B cell (primary cell): ENCODE data around the gene PON3. TPM values are rescaled to one million over a fixed set of nuclear protein-coding genes. Genes with fewer than 3 reads are reported as not detected.

Experiments used
- ATAC-seq: fragments of 200-7000 bp; cut with Tn5 transposase; one replicate; pipeline ENCODE4 v1.10.0; 2021; ENCODE audit warnings: low read depth, mild to moderate bottlenecking, moderate number of reproducible peaks, moderate library complexity
- CTCF ChIA-PET: fragments of 350-600 bp; sonication (Branson Sonifier 250); formaldehyde crosslinking; loops from one replicate; lab custom pipeline; 2021; ENCODE audit warnings: antibody characterized with exemption, inconsistent platforms; lab: Charles Lee
- POLR2A ChIA-PET: fragments of 350-600 bp; sonication (Branson Sonifier 250); formaldehyde crosslinking; loops from one replicate; lab custom pipeline; 2021; ENCODE audit warnings: antibody characterized with exemption; lab: Charles Lee
- DNase-seq: peaks from one replicate; pipeline ENCODE4 v3.0.0; 2013
- H2AFZ ChIP-seq: 2 replicates; pipeline ENCODE4 v1.6.1; 2012; ENCODE audit warnings: mild to moderate bottlenecking, low read depth, low read length; ENCODE audit not compliant: insufficient read depth, poor library complexity, severe bottlenecking
- H3K27ac ChIP-seq, 2 donors: 1 replicate in 1 of 2; 2 replicates in 1 of 2; pipeline ENCODE4 v1.5.1; 2012 to 2013; ENCODE audit warnings: low read length in 2 of 2, mild to moderate bottlenecking in 2 of 2, moderate library complexity in 1 of 2
- H3K27me3 ChIP-seq, 4 experiments: fragments of 200-600 bp in 1 of 4; sonication (generic) in 1 of 4; replicated peaks in 1 of 4; 1 replicate in 2 of 4; 2 replicates in 2 of 4; pipeline versions ENCODE4 v1.6.1 to v1.7.0; 2013 to 2016; ENCODE audit warnings: low read length in 3 of 4, mild to moderate bottlenecking in 2 of 4, mixed read lengths in 1 of 4, moderate library complexity in 1 of 4; ENCODE audit not compliant: insufficient read depth in 4 of 4, control insufficient read depth in 3 of 4; ENCODE audit errors: control extremely low read depth in 1 of 4
- H3K36me3 ChIP-seq, 2 experiments: replicated peaks in 1 of 2; 1 replicate in 1 of 2; 2 replicates in 1 of 2; pipeline versions ENCODE4 v1.6.1 to v1.7.1; 2013; ENCODE audit warnings: low read length in 1 of 2; ENCODE audit not compliant: insufficient read depth in 2 of 2, control insufficient read depth in 1 of 2; ENCODE audit errors: control extremely low read depth in 1 of 2, extremely low read depth in 1 of 2
- H3K4me1 ChIP-seq, 2 donors: fragments of 200-600 bp in 1 of 2; sonication (generic) in 1 of 2; 1 replicate in 1 of 2; 2 replicates in 1 of 2; pipeline versions ENCODE4 v1.5.1 to v1.6.1; 2013 to 2017; ENCODE audit warnings: low read length in 2 of 2; ENCODE audit not compliant: control insufficient read depth in 2 of 2, insufficient read depth in 2 of 2
- H3K4me2 ChIP-seq: replicated peaks from 2 replicates; pipeline ENCODE3; 2012; ENCODE audit warnings: mild to moderate bottlenecking, low read depth, low read length; ENCODE audit not compliant: poor library complexity, severe bottlenecking
- H3K4me3 ChIP-seq, 5 experiments: fragments of 200-600 bp in 1 of 5; sonication (generic) in 1 of 5; 1 replicate in 3 of 5; 2 replicates in 2 of 5; pipeline versions ENCODE4 v1.5.1 to v1.7.0; 2011 to 2016; ENCODE audit warnings: low read length in 4 of 5, mild to moderate bottlenecking in 4 of 5, low read depth in 2 of 5, control low read depth in 1 of 5, moderate library complexity in 1 of 5; ENCODE audit not compliant: insufficient read depth in 1 of 5; ENCODE audit errors: control extremely low read depth in 1 of 5, extremely low read depth in 1 of 5
- H3K79me2 ChIP-seq: fragments of 200-600 bp; sonication (generic); one replicate; pipeline ENCODE4 v1.6.0; 2016; ENCODE audit warnings: low read length; ENCODE audit not compliant: control insufficient read depth, insufficient read depth
- H3K9ac ChIP-seq: fragments of 200-600 bp; sonication (generic); 2 replicates; pipeline ENCODE4 v1.6.1; 2017; ENCODE audit warnings: mild to moderate bottlenecking, low read length, moderate library complexity
- H3K9me3 ChIP-seq, 3 donors: one replicate each; pipeline versions ENCODE4 v1.6.1 to v1.7.1; 2013; ENCODE audit warnings: low read length in 2 of 3; ENCODE audit not compliant: control insufficient read depth in 2 of 3, insufficient read depth in 1 of 3; ENCODE audit errors: control extremely low read depth in 1 of 3
- H4K20me1 ChIP-seq: 2 replicates; pipeline ENCODE4 v1.6.0; 2012; ENCODE audit warnings: mild to moderate bottlenecking, low read length; ENCODE audit not compliant: insufficient read depth, control insufficient read depth, poor library complexity, severe bottlenecking
- H3K27ac Mint-ChIP-seq: one replicate; pipeline ENCODE4 v1.8.0; 2021; ENCODE audit warnings: mixed read lengths
- H3K27me3 Mint-ChIP-seq: one replicate; pipeline ENCODE4 v1.8.0; 2021; ENCODE audit warnings: mixed read lengths
- H3K4me1 Mint-ChIP-seq: one replicate; pipeline ENCODE4 v1.8.0; 2021; ENCODE audit warnings: mixed read lengths
- H3K4me3 Mint-ChIP-seq: one replicate; pipeline ENCODE4 v1.8.0; 2021; ENCODE audit warnings: mixed read lengths
- H3K9me3 Mint-ChIP-seq: one replicate; pipeline ENCODE4 v1.8.0; 2022; ENCODE audit warnings: mixed read lengths; ENCODE audit not compliant: insufficient read depth
- EZH2 ChIP-seq: IDR thresholded peaks from 2 replicates; pipeline ENCODE4 v1.6.1; 2012; ENCODE audit warnings: borderline replicate concordance, low read depth, mild to moderate bottlenecking, moderate library complexity, low read length; ENCODE audit not compliant: insufficient read depth, poor library complexity, severe bottlenecking
- WGBS: methylation state at CpG from one replicate; pipeline ENCODE4 v1.1.5; 2013; ENCODE audit warnings: missing lambda C conversion rate; ENCODE audit not compliant: insufficient coverage; 5-methylcytosine and 5-hydroxymethylcytosine counted together
- intact Hi-C: fragments of 100-400 bp; cut with micrococcal nuclease; formaldehyde crosslinking; loops from one replicate; pipeline ENCODE4 v1.10.0; 2022
- polyA plus RNA-seq: library from polyadenylated mRNA; depleted of rRNA; stranded (reverse); fragments of >200 nt; gene quantifications from 2 replicates; pipeline ENCODE4 v1.2.3, GENCODE V29; 2012
- total RNA-seq, 2 donors: library from RNA; stranded (reverse); fragments of 120-200 nt in 1 of 2; gene quantifications; 1 replicate in 1 of 2; 2 replicates in 1 of 2; pipeline versions ENCODE4 v1.2.3 to v1.2.4, GENCODE V29; 2013 to 2022
- TF ChIP-seq, protein P1 (sequence below): fragments of 200-600 bp; IDR thresholded peaks from one replicate; pipeline ENCODE4 v1.8.0; 2022; ENCODE audit warnings: antibody characterized with exemption, mild to moderate bottlenecking

PON3 gene
- total and polyA plus RNA-seq, 2 donors (not counting 1 experiment from before 2014, with no cell fraction given), result not detected

DNA sequence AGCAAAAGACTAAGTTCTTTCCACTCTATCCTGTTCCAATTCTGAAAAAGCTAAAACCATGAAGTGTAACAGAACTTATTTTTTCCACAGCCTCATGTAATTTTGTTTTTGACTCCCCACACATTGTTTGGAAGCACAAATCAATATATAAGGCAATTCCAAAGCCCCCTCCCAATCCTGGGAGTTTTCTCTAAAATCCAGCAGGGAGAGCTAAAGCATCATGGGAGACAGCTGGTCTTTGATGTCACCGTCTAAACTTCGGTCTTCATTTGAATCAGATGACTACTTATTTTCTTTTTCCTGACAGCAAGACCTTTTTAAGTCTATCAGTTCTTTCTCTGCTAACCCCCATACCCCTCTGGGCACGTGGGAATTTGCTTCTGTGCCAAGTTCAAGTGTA is 38.6 kb downstream of the PON3 start:
- Histone ChIP-seq H3K4me1 (no peaks in the 10 kb centered on the region), H2AFZ (no peak overlapping the region), H3K36me3 (no peaks in the 10 kb centered on the region), H3K27ac (no peak overlapping the region), H3K9ac (no peak overlapping the region), H3K27me3 (no peaks in the 10 kb centered on the region), H3K9me3 (peaks cover 0 to 5% (median 4%) of the 10 kb centered on the region in 3 donors), H4K20me1 (no peaks in the 10 kb centered on the region), H3K79me2 (no peaks in the 10 kb centered on the region), H3K4me3 (no peak overlapping the region), H3K4me2 (no peak overlapping the region)
- no peak for ATAC-seq
- Mint-ChIP-seq H3K4me1 (no peaks in the 10 kb centered on the region), H3K4me3 (no peak overlapping the region), H3K27me3 (peaks cover 15% of the 10 kb centered on the region), H3K27ac (no peak overlapping the region), H3K9me3 (no peaks in the 10 kb centered on the region)
- no peak for DNase-seq
- POLR2A ChIA-PET, result no interaction called here
- WGBS, result 80% methylated on average over 3 of the region's 3 CpGs
- CTCF ChIA-PET, result no interaction called here
- intact Hi-C loops, result no loop called here
- no peak for TF ChIP-seq EZH2
- TF ChIP-seq, protein P1, sequence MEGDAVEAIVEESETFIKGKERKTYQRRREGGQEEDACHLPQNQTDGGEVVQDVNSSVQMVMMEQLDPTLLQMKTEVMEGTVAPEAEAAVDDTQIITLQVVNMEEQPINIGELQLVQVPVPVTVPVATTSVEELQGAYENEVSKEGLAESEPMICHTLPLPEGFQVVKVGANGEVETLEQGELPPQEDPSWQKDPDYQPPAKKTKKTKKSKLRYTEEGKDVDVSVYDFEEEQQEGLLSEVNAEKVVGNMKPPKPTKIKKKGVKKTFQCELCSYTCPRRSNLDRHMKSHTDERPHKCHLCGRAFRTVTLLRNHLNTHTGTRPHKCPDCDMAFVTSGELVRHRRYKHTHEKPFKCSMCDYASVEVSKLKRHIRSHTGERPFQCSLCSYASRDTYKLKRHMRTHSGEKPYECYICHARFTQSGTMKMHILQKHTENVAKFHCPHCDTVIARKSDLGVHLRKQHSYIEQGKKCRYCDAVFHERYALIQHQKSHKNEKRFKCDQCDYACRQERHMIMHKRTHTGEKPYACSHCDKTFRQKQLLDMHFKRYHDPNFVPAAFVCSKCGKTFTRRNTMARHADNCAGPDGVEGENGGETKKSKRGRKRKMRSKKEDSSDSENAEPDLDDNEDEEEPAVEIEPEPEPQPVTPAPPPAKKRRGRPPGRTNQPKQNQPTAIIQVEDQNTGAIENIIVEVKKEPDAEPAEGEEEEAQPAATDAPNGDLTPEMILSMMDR, result no peak

DNA sequence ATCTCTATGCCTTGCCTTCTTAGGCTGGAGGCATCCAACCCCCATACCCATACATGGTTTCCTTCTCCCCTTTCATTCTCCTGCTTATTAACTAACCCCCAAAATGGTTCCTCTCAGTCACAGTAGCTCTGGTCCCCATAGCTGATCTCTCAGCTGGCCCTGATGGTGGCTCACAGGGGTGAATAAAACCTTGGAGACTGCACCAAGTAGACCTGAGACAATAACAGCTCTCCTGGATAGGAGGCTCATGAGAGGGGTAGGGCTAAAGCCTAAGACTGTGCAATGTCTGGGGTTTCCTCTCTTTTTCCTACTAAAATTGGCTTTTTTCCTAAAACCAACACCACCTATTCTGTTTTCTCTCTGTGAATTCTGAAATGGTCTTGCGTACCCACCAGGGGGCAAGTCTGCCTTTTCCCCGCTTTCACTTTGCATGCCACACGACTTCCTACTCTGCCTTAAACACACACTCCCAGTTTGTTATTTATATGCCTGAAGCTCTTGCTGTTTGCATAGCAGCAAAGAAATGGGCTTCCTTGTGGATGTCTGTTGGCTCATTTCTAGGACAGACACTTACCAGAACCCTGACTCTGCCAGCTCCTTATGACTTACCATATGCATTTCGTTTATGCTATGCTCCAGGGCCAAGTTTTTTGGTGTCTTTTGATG is 53.4 kb downstream of the PON3 start:
- DNase-seq (no peak), ATAC-seq (no peak)
- ChIA-PET POLR2A (no interaction called here), CTCF (no interaction called here)
- Histone ChIP-seq H3K4me1 (no peaks in the 10 kb centered on the region), H3K79me2 (no peaks in the 10 kb centered on the region), H3K4me2 (no peak overlapping the region), H3K9ac (no peak overlapping the region), H3K4me3 (no peak overlapping the region), H3K27me3 (peaks cover 0 to 2% (median 0%) of the 10 kb centered on the region in 4 experiments), H4K20me1 (no peaks in the 10 kb centered on the region), H2AFZ (no peak overlapping the region), H3K9me3 (no peaks in the 10 kb centered on the region), H3K27ac (no peak overlapping the region), H3K36me3 (no peaks in the 10 kb centered on the region)
- H3K4me3 Mint-ChIP-seq, result no peak overlapping the region
- H3K27me3 Mint-ChIP-seq, result peaks cover 2% of the 10 kb centered on the region
- no peak overlapping the region for H3K27ac Mint-ChIP-seq
- H3K9me3 Mint-ChIP-seq, result no peaks in the 10 kb centered on the region
- H3K4me1 Mint-ChIP-seq, result no peaks in the 10 kb centered on the region
- no CpG with 5 or more reads among the region's 4 CpGs for WGBS
- TF ChIP-seq, protein P1, result no peak
- TF ChIP-seq EZH2, result no peak
- intact Hi-C loops, result loop anchor here (10.0 kb wide), 1 partner anchor 132 kb away; no protein-coding TSS in a partner anchor
